IPS DF 4.7 (cell line): ENCODE measurements around the gene KCNH5.

Experiments
- DNase-seq: peaks from one replicate; pipeline ENCODE4 v3.0.0-alpha.2; 2013; ENCODE audit warnings: low spot score; ENCODE audit errors: extremely low read depth

The KCNH5 gene

GRCh38 chr14:62682208-62682607 lies 363.1 kb downstream of the KCNH5 start:
- no peak for DNase-seq

GRCh38 chr14:62674563-62675237 lies 370.6 kb downstream of the KCNH5 start:
- no peak for DNase-seq

GRCh38 chr14:62673014-62673755 lies 372.1 kb downstream of the KCNH5 start:
- no peak for DNase-seq

- no peak for DNase-seq
These were observed 374.7 kb downstream of the KCNH5 start for GRCh38 chr14:62670526-62670925.

- no peak for DNase-seq
These were observed 377.8 kb downstream of the KCNH5 start for GRCh38 chr14:62667421-62667914.

GRCh38 chr14:62665286-62665685 lies 380.0 kb downstream of the KCNH5 start:
- DNase-seq = no peak

- DNase-seq = no peak
These were observed 381.8 kb downstream of the KCNH5 start for GRCh38 chr14:62663456-62663821.

GRCh38 chr14:62662811-62663455 lies 382.3 kb downstream of the KCNH5 start:
- no peak for DNase-seq

- DNase-seq = no peak
These were observed 383.4 kb downstream of the KCNH5 start for GRCh38 chr14:62661818-62662217.

- no peak for DNase-seq
These were observed 386.6 kb downstream of the KCNH5 start for GRCh38 chr14:62658631-62659030.

GRCh38 chr14:62657376-62657775 lies 387.9 kb downstream of the KCNH5 start:
- DNase-seq = no peak

GRCh38 chr14:62655166-62655565 lies 390.1 kb downstream of the KCNH5 start:
- no peak for DNase-seq

- DNase-seq = no peak
These were observed 390.6 kb downstream of the KCNH5 start for GRCh38 chr14:62654641-62655040.
